ENCODE results near the gene KCNG1.

KCNG1 gene

DNA sequence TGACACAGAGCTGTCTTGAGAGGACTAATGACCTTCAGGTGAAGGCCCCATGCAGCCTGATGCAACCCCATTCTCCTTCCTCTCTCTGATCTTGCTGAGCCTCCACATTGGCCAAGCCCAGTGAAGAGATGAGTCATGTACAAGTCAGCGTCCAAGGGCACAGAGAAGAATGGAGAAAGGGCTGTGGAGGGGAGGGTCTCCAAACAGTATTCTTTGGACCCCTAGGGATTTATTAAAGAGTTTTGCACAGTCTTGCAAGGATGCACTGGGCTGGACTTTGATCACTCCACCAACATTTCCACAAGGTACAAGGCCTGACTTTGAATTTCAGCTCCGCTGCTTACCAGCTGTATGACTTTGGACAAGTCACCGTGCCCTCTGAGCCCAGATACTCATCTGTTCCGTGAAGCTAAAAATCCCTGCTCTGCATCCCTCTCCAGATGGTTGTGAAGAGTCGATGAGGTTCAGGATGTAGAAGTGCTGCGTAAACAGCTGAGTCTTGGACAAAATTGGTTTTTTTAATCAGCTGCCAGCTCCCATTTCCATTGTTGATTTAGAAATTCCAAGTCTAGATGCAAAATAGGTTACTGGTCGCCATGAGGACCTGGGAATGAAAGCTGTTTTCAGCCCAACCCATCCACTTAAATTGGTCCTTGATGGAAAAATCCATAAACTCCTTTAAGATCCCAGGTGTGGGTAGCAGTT, 14.1 kb upstream of the KCNG1 start:
- no peak for DNase-seq (ENCODE audit: extremely low read depth in 1 of 2, low read depth in 1 of 2)

DNA sequence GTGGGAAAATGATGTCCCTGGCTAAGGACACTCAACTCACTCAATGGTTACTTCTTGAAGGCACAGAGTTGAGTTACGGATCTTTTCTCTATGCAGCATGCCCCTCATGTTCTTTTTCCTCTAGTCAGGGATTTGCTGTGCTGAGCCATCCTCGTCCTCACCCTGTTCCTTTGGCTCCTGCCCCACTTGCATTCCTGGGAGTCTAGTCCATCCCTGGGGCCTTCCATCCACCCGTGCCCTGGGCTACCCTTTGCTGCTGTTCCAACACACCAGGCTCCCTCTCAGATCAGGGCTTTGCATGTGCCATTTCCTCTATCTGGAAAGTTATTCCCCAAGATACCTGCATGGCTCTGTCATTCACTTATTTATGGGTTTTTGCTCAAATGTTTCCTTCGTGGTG, 13.3 kb upstream of the KCNG1 start:
- DNase-seq (ENCODE audit: extremely low read depth in 1 of 2, low read depth in 1 of 2) = no peak

DNA sequence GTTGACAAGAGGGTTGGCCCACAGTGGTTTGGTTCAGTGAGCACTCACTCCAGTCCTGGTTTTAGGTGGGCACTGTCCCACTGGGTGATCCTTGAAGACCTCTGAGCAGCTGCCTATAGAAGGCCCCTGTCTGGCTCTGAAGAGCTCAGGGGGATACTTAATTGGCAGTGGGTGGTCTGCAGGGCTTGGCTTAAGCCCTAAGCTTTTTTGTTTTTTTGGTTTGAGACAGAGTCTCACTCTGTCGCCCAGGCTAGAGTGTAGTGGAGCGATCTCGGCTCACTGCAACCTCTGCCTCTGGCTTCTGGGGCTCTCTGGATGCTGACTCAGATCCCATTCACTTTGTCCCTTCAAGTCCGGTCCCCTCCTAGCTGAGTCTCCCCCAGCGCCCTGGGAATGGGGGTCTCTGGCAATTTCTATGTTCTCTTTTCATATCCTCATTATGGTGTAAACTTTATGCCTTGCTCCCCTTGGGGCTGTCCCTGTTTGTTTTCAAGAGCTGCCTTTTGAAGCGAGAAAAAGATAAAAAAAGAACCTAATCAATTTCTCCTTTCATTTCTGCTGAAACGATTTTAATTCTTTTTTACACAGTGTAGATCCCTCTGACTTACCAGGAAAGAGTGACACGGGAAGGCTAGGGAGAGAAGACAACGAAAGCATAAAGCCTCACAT, 12.2 kb upstream of the KCNG1 start:
- DNase-seq (ENCODE audit: extremely low read depth in 1 of 2, low read depth in 1 of 2) = no peak

DNA sequence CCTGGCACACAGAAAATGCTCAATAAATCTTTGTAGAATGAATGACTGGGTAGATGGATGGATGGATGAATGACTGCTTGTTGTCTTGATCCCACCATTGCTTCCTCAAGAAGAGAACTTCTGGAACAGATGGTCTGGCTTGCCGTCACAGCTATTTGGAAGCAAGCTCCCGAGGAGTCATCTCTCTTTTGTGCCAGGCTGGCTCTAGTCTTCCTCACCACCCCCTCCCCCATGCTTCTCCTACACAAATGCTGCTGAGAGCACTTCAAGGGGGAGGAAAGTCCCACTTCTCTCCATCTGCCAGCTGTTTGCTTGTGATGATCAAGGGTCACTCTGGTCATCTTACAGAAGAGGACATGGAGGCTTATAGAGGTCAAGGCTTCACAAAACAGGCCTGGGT, 11.6 kb upstream of the KCNG1 start:
- no peak for DNase-seq (ENCODE audit: extremely low read depth in 1 of 2, low read depth in 1 of 2)

DNA sequence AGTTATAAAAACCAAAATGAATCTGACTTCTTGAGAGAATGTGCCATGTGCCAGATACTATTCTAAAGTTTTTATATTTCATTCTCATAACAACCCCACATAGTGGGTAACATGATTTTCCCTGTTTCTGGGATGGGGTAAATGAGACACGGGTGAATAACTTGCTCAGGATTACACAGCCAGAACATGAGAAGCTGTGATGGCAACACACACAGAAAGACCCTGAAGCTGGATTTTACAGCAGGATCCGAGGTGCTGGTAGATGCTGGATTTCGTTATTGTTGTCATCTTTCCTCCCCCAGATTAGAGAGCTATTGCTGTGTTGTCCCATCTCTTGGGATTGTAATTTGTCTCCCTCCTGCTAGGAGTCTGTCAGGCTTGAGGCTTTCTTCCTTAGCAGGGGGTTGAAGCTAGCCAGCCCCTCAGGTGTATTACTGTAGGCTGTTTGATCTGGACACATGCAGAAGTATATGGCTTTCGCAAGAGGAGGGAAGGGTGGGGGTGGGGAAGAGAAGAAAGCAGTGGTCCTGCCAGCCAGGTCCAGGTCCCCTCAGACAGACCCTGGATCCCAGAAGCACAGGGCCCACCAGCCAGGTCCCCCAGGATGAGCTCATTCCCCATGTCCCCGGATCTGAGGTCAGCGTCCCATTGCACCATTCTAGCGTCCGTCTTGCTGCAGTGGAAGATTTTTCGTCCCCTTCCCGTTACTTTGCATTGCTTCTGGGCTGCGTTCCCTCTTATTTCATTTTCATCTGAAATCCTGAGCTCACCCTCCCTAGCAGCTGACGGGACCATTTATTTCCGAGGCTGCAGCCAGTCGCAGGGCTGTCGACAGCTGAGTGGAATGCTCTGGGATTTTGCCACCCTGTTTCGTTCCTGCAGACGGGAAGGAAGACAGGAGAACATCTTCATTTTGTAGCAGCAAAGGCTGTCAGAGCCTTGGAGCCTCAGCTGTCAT, 7.3 kb upstream of the KCNG1 start:
- no peak for DNase-seq (ENCODE audit: extremely low read depth in 1 of 2, low read depth in 1 of 2)

DNA sequence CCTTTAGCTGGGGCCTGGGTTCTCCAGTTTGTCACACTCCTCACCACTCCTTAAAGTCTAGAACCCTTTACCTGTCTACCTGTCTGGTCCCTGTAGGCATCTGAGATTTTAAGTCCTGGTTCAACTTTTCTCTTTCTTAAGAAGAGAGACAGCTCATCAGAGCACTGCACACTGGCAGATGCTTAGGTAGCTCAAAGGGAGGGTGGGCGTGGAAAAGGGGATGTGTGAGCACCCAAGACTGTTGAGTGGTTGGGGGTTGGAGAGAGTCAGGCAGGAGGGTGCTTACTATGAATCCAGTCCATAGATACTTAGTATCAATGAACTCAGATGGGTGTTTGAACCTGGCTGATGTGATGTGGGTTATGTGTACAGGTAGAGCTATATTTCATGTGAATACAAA, 6.6 kb upstream of the KCNG1 start:
- DNase-seq (ENCODE audit: extremely low read depth in 1 of 2, low read depth in 1 of 2) = no peak

DNA sequence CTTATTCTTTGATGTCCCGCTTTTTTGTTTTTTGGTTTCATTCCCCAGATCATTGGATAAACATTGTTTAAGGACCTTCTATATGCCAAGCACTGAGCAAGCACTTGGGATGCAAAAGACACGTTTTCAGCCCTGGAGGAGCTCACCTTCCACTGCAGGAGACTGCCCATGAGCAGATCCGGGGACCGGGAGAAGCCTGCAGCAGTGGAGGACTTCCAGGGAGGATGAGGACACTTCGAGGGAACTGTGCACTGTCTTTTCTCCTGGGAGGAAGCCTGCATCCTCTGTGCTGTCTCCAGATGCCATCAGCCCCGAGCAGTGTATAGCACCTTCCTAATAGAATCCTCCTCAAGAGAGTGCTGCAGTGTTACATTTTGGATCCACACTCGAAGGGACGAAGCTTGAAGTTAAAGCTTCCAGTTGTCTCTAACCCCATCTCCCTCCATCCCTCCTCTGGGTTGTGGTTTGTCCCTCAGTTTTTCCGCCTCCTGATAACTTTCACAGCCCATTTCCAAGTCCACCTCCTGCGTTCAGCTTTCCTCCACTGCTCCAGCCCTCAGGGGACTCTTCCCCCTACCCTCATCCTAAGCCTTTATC, 5.8 kb upstream of the KCNG1 start:
- no peak for DNase-seq (ENCODE audit: extremely low read depth in 1 of 2, low read depth in 1 of 2)

DNA sequence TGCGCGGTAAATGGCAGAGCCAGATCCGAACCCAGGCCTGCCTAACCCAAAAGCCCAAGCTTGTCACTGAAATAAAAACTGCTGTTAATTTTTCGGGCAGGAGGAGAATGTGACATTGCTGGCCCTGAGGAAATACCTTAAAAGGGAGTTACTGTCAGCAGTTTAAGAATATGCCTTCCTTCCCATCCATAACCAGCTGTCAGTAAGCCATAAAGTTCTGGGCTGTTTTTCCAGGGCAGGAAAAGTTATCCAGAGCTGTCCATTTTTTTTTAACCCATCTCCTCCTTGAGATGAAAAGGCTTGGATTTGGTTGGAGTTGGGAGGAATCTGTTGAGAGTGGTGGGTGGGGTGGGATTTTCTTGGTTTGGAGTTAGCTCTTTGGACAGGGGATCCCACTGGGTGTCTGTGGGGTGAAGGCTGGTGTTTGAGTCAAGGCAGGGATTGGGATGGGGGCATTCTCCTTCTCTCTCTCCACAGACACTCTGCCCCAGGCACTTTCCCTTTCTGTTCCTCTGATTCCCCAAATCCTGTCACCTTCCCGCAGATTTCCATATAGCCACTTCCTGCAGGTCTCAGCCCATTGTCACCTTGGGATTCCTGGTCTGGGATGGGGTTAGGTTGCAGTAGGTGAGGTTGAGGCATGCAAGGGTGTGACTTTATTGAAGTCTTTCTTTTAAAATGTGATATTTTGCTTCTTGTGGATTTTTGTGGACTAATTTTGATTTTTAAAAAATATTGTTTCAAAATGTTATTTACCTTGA, 4.3 kb upstream of the KCNG1 start:
- no peak for DNase-seq (ENCODE audit: extremely low read depth in 1 of 2, low read depth in 1 of 2)

DNA sequence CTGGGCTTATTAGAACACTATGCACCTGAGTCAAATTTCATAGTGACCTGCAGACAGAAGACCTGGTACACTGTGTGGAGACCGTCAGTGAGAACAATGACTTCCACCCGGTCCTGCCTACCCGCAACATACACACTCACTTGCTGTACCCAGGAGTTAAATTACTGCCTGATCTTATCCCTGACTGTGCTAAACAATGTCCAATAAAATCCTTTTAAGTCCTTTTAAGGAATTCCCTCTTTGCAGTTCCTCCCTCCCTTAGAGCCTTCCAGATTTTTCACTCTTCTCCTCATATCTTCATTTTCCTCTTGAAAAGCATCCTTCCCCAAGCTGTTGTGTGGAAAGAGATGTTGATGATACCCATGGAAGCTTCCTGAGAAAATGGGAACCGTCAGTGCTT, 3.4 kb upstream of the KCNG1 start:
- DNase-seq (ENCODE audit: extremely low read depth in 1 of 2, low read depth in 1 of 2) = no peak

DNA sequence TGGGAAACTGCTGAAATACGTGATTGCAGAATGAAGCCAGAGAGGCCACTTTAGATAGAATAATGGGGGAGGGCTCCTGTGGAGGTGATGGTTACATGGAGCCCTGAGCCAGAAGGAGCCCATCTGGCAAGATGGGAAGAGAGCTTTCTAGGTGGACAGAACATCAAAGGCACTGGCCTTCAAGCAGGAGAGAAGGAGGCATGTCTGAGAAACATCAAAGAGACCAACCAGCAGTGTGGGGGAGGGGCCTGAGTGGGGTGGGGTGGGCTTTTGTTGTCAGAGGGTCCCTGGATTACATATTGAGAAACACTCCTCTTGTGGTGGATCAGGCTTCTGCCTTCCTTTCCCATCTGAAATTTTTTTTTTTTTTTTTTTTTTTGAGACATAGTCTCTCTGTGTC, 1.9 kb upstream of the KCNG1 start:
- no peak for DNase-seq (ENCODE audit: extremely low read depth in 1 of 2, low read depth in 1 of 2)

DNA sequence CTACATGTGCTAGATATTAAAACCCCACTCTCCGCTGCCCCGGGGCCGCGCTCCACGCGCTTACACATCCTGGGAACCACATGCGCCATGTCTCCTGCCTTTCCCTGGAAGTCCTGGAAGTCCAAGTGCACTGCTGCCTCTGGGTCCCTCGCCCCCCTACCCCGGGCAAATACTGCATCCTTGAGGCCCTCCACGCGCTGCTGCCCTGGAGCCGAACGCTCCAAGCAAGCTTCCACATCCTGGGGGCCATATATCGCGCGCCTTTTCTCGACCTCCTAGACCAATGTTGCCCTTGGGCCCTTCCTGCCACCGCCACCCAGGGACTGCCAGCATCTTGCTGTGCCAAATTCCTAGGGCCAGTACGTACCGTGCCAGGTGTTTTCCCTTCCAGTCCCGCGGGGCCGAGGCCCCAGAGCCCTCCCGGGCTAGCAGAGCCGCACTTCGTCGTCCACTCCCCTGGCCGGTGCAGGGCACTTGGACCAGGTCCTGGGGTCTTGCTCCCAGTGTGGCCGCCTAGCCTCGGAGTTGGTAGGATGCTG, 779 bp upstream of the KCNG1 start:
- DNase-seq (ENCODE audit: extremely low read depth in 1 of 2, low read depth in 1 of 2) = no peak

DNA sequence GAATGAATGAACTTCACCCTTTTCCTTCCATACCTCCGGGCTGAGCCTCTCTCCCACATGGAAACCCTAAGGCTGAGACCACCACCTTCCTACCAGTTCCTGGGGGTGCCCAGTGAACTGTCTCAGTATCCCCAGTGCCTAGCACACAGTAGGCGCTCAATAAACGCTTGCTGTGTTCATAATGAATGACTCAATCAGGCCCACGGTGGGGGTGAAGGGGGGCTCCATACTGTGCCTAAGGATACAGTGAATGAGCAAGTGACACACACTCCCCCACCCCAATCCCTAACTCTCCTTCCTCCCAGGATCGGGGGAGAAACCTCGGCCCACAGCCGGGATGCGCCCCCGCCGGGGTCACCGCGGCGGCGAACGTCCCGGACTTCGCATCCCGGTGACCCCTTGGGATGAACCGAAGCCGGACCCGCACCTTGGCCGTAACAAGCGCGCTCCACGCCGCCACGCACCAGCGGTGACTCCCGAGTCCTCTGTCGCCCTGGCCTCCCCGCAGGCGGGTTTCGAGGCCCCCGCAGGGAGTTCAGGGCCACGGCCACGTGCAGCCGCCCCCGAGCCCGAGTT, 592 bp downstream of the KCNG1 start:
- DNase-seq (ENCODE audit: extremely low read depth in 1 of 2, low read depth in 1 of 2) = no peak

DNA sequence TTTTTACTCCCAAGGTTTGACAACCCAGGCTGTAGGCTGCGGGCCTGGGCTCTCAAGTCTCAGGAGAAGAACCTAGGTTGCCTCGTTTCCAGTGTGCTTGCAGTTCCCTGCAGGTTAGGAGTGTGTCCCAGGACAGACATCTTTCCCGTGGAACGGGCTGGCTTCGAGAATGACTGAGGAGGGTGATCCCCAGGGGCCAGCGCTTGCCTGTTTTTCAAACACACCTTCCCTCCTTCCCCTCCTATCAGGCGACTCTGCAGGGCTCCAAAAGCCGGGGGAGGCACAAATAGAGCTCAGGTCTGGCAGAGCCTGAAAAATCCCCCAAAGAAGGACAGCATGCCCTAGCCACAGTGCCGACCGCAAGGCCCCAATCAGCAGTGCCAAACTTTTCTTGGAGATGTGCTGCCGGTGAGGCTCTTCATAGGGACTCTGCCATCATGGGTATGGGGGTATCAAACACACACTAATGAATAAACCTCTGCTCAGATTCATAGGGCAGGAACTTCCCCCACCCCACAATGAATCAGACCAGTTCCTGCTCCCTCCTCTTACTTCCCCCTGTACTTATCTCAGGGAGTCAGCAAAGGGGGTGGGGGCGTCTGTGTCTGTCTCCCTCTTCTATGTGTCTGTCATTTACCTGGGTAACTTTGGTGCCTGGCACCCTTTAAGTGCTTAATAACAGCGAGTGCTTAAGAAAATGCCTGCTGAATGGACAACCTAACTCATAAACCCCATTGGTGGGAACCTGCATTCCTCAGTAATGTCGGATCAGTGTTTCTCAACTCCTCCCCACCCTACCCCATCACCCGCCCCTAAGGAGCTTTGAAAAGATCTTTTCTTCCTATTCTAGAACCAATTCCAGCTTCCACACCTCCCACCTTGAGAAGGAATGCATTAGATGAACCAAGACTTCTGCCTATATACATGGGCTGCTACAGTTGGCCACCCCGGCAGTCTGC, 1.6 kb downstream of the KCNG1 start:
- DNase-seq (ENCODE audit: extremely low read depth in 1 of 2, low read depth in 1 of 2) = no peak

DNA sequence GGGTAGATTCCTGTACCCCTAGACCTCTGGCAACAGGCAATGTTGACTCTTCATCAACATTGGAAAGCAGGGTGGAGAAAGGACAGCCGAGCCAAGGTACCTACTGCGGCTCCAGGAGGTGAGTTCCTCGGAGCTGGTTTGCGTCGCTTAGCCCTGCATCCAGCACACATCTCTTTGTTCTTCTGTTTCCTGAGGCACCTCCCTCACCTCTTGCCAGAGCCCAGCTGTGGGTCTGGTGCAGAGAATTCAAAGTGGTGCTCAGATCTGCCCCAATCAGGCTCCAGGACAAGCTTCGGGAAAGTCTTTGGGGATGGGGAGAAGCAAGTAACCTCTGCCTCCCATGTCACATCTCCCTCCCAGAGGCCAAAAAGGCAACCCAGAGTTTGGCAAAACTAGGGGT, 2.2 kb downstream of the KCNG1 start:
- no peak for DNase-seq (ENCODE audit: extremely low read depth in 1 of 2, low read depth in 1 of 2)

DNA sequence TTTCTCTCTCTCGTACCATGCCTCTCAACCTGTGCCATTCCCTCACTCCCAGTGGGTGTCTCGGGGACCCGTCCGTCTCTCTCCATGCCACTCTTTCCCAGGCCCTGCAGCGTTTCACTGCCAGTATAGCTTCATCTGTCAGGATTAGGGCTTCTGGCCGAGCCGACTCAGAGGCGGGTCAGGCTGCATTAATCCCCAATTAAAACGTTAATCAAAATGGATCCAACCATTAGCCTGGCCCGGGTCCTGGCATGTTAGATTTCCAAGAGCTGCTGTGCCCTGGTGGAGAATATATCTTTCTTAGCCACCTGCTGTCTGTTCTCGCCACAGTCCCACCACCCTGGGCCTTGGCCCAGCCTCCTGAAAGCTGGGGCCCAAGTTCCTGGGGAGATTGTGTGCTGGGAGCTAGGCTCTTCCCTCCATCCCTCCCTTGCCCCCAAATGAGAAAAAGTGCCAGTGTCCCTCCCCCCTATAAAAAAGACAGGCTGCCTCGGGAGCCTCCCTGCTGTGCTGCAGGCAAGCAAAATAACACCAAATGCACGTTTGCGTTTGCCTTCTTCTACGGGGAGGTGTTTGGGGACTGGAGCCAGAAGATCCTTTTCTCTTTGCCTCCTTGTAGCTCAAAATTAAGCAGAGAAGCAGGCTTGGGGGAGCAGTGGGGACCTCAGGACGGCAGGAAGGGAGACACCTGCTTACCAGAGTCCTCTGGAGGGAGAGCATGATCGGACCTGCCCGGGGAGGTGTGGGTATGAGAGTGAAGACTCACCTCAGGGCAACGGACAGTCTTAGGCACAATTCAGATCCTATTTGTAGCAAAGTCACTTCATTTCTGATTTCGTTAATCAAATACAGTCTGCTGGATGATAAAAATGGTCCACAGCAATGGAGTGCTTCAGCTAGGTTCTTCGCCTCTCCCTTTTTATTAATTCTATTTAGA, 3.0 kb downstream of the KCNG1 start:
- DNase-seq (ENCODE audit: extremely low read depth in 1 of 2, low read depth in 1 of 2) = no peak

DNA sequence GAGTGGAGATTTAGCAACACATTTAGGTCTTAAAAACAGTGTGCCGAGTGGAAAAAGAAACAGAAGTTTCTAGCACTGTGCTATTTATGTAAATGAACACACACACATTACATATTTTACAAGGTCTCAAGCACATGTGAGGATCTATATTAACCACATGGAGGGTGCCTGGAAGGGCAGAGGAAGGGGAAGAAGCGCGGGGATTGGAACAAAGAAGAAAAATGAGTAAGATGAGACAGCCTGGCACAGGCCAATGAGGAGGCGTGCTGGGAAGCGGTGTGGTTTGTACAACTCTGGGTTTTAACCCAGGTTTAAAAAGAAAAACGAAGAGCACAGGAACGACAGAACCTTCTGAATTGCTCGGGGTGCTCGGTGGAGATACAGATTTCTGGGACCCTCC, 5.7 kb downstream of the KCNG1 start:
- no peak for DNase-seq (ENCODE audit: extremely low read depth in 1 of 2, low read depth in 1 of 2)

DNA sequence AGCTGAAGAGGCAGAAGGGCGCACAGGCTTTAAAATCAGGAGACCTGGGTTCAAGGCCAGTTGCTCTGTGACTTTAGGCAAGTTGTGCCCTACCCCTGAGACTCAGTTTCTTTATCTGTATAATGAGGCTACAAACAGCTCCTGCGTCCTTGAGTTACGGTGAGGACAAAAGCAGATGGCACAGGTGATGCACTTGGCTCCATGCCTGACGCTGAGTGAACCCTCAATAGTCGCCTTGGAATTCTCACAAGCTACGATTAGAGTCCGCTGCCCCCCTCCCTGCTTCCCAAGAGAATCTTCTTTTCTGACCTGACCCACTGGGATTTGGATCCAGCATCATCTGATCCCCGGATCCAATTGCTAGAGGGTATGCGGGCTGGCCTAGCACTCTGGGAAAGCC, 6.4 kb downstream of the KCNG1 start:
- no peak for DNase-seq (ENCODE audit: extremely low read depth in 1 of 2, low read depth in 1 of 2)

Measured in stimulated activated CD8-positive, alpha-beta memory T cell treated with anti-CD3 and anti-CD28 coated beads, Interleukin-7, amount 100 ng/mL, for 48 hours (primary cell).